BE2C (cell line): ENCODE measurements around the gene VPREB3.

Source experiments
- DNase-seq: peaks from one replicate; pipeline ENCODE4 v3.0.0-alpha.2; 2020
- H3K27me3 ChIP-seq: fragments of 250-450 bp; sonication (Bioruptor Pico); 2 replicates; pipeline ENCODE4 v1.5.1; 2020; ENCODE audit warnings: mild to moderate bottlenecking
- H3K36me3 ChIP-seq: fragments of 250-450 bp; sonication (Bioruptor Pico); 2 replicates; pipeline ENCODE4 v1.5.1; 2020; ENCODE audit warnings: mild to moderate bottlenecking
- H3K4me1 ChIP-seq: fragments of 250-450 bp; sonication (Bioruptor Pico); 2 replicates; pipeline ENCODE4 v1.5.1; 2020
- H3K4me3 ChIP-seq: 2 replicates; pipeline ENCODE4 v1.5.1; 2011; ENCODE audit warnings: low read depth, low read length
- H3K9me3 ChIP-seq: fragments of 250-450 bp; sonication (Bioruptor Pico); 2 replicates; pipeline ENCODE4 v1.5.1; 2020
- CTCF ChIP-seq: IDR thresholded peaks from 2 replicates; pipeline ENCODE4 v1.5.1; 2012; ENCODE audit warnings: mild to moderate bottlenecking, low read depth, low read length

Gene VPREB3

DNA sequence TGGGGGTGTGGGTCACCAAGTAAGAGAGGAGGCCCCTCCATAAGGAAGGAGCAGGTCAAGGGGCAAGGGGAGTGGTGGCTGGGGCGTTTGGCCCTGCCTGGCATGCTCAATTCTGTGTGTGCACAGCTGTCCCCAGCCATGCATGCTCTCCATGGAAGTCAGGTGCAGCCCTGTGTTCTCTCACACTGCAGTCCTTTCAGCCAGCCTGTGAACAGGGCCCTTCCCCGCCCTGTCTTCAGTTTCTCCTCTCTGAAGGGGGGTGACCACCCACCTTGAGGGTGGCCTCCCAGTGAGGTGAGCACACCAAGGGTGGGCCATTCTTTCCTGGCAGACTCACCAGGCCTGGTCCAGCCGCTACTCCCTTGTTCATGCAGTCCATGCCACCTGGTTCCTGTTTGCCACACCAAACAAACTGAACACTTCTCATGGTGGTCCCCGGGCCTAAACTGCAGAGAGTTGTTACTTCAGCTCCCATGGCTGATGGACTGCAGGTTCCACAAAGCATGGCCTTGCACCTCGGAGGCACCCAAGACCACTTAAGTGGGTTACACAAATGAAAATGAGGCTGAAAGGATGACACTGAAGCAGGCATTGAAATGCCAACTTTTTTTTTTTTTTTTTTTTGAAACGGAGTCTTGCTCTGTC lies 15.2 kb upstream of the VPREB3 start:
- Histone ChIP-seq H3K9me3 (no peaks in the 10 kb centered on the region), H3K27me3 (no peaks in the 10 kb centered on the region), H3K4me1 (peaks cover 7% of the 10 kb centered on the region), H3K4me3 (no peak overlapping the region), H3K36me3 (peaks cover 20% of the 10 kb centered on the region)
- TF ChIP-seq CTCF, result no peak
- no peak for DNase-seq

GRCh38 chr22:23767673-23768548 lies 13.7 kb upstream of the VPREB3 start, which contains the start of gene CHCHD10:
CHCHD10 (minus strand) TSS chr22:23767972; CDS start chr22:23767874, 98 bp downstream.
- H3K4me3 ChIP-seq, result peak within 1 kb of the TSS; percentile 94
- TF ChIP-seq CTCF, result peak; percentile 84
- peak; percentile 94 for DNase-seq
- peaks cover 30% of the 10 kb centered on the region for H3K36me3 ChIP-seq
- H3K9me3 ChIP-seq, result no peaks in the 10 kb centered on the region
- peaks cover 17% of the 10 kb centered on the region for H3K4me1 ChIP-seq
- H3K27me3 ChIP-seq, result no peaks in the 10 kb centered on the region

- no peak for TF ChIP-seq CTCF
- H3K4me3 ChIP-seq, result peak overlapping the region; percentile 94
- DNase-seq, result no peak
- peaks cover 32% of the 10 kb centered on the region for H3K36me3 ChIP-seq
- H3K27me3 ChIP-seq, result no peaks in the 10 kb centered on the region
- peaks cover 18% of the 10 kb centered on the region for H3K4me1 ChIP-seq
- no peaks in the 10 kb centered on the region for H3K9me3 ChIP-seq
Observed at GRCh38 chr22:23767303-23767672, 13.1 kb upstream of the VPREB3 start.

DNA sequence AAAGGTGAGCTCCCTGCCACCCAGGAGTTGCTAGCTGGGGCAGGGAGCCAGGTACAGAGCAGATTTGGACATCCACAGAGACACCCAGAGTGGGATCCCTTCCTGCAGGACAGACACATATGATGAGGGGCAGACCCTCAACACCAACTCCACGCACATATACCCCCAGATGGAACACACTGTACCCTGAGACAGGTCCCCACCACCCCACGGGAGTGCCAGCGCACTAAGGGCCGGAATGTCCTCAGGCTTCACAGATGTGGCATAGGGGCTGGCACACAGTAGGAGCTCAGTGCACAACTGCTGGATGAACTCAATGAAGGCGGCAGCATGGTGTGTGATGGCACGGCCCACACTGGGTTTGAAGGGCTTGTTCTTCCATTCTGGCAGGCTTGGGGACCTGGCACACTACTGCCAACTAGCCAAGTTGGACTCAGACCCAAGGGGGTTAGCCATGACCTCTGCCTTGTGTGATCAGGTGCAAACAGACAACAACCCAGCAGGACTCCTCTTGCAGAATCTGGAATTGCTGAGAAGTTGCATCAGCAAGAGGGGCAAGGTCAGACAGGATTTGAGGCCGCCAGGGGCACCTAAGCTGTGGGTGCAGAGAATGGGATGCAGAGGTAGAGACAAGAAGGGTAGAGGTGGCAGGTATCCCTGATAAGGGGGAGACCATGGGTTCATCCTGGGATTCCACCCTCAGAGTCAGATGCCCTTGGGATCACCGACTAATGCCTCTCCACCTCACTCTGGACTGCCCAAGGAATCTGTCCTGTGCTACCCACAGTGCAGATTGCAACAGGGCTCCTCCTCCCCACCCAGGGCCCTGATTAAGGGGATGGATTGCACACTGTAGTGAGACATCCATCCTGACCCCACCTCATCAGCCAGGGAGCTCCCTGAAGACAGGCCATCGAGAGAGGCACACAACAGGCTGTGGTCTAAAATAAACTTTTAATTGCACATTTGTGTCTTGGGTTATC lies 11.0 kb upstream of the VPREB3 start:
- H3K27me3 ChIP-seq, result no peaks in the 10 kb centered on the region
- no peak for DNase-seq
- no peaks in the 10 kb centered on the region for H3K9me3 ChIP-seq
- H3K36me3 ChIP-seq, result peaks cover 32% of the 10 kb centered on the region
- H3K4me1 ChIP-seq, result peaks cover 18% of the 10 kb centered on the region; the same call in 1 of the 2 replicates
- TF ChIP-seq CTCF, result no peak
- peak overlapping the region; percentile 8; the same call in 1 of the 2 replicates for H3K4me3 ChIP-seq

- peaks cover 32% of the 10 kb centered on the region for H3K36me3 ChIP-seq
- no peaks in the 10 kb centered on the region for H3K27me3 ChIP-seq
- H3K9me3 ChIP-seq, result no peaks in the 10 kb centered on the region
- TF ChIP-seq CTCF, result no peak
- DNase-seq, result no peak
- no peak overlapping the region; the same call in 1 of the 2 replicates for H3K4me3 ChIP-seq
- peaks cover 18% of the 10 kb centered on the region; the same call in 1 of the 2 replicates for H3K4me1 ChIP-seq
Observed at GRCh38 chr22:23763954-23764353, 9.7 kb upstream of the VPREB3 start.
